DMS153 treated with DMSO at 0.1 percent for 48 hours (cell line): Measurements from ENCODE around the gene CXCR1.
A peak's percentile ranks its signal among the peaks of the same experiment; 100 is the strongest.
"Not testable (repeated sequence)": the region's sequence is repeated elsewhere in the genome, so short reads cannot be mapped to it uniquely, and the experiment has no call there.

Experiments used
- DNase-seq: peaks from one replicate; lab custom pipeline; 2025; ENCODE audit not compliant: unreplicated experiment; lab: John Stamatoyannopoulos, UW

CXCR1 gene

DNA sequence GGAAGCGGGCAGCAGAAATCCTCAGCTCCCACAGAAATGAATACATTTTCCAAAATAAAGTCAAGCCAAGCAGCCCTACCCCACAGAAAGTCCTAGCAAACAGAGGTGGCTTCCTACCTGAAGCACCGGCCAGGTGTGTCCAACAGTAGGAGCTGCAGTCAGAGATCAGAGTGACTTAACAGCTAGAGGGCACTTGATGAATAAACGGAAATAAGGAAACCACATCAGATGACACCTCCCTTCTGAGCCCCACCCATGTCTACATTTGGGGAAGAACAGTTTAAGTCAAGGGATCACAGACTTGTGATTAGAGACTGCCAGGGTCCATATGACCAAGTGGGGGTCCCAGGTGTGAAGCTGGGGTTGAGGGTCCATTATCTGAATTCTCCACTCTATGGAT is at the start of gene CXCR1:
CXCR1 (minus strand) TSS at position 172 of the 400 bp plus-strand sequence. CDS start 1,751 bp downstream, outside the sequence.
- DNase-seq, result no peak

DNA sequence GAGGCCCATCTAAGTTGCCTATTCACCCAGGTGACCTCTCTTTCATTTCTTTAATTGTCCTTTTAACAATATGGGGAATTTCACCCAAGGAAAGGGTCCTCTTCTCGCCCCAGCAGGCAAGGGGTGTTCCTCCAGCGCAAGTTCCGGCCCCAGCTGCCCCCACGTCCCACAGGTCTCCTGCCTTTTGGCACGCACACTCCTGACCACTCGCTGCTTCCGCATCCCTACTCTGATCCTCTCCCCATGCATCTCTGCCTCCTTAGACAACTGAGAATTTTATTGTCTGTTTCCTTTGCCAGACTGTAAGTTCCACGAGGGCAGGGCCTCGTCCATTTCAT is 49.5 kb upstream of the CXCR1 start:
- no peak for DNase-seq

DNA sequence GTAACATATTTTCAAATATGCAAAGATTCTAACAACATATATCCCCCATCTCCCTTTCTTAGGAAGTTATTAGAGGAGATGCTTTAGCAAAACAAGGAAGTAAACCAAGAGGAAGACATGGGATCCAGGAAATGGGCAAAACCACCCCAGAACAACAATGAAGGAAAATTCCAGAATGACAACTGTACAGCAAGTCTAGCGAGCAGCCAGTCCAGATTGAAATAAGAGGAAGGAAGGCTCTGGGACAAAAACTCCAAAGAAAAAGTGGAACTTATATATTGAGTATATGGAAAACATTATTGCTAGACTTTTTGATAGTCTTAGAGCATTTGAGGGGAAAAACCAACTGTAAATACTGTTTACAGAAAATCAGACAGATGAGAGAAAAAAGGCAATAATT is 47.4 kb upstream of the CXCR1 start:
- no peak for DNase-seq

DNA sequence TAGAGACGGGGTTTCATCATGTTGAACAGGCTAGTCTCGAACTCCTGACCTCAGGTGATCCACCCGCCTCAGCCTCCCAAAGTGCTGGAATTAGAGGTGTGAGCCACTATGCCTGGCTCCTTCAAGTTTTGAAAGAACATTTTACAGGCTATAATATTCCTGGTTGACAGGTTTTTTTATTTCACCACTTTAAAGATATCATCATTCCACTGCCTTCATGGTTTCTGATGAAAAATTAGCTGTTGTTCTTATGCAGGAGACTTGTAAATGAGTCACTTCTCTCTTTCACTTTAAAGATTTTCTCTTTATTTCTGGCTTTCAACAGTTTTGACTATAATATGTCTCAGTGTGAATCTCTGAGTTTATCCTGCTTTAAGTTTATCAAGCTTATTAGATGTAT is 42.3 kb upstream of the CXCR1 start:
- no peak for DNase-seq

- no peak for DNase-seq
Observed at GRCh38 chr2:218202266-218202665, 35.5 kb upstream of the CXCR1 start.

GRCh38 chr2:218196974-218197373 is 30.2 kb upstream of the CXCR1 start:
- DNase-seq, result no peak

DNA sequence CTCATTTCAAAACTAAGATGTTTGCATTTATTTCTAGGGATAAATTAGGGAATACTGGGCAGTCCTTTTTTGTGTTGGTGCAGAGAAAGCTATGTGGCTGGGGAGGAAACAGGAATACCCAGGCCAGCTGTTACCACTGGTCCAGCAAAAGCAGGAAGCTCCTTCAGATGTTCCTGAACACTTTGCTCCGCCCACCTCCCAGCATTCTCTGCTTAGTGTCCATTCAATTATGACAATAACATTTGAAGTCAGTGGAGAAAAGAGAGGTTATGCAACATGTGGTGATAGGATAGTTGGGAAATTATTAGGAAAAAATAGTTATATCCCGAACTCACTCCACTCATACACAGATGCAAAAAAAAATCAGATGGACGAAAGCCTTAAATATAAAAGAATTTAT is 28.1 kb upstream of the CXCR1 start:
- DNase-seq, result no peak

DNA sequence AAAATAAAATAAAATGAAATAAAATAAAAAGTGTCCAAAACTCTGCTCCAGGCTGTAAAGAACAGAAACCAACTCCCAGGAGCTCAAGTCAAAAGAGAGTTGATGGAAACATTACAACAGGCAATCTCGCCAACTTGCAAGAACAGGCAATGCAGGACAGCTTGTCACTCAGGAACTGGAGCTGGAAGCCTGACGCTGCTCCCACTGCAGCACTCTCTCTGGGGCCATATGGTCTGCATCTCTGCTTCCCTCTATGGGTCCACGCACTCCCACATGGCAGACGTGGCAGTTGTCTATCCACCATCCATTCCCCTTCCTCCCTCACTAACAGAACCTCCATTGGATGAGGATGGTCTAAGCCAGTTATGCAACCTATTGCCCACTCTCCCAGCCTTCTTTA is 26.9 kb upstream of the CXCR1 start:
- DNase-seq, result no peak

DNA sequence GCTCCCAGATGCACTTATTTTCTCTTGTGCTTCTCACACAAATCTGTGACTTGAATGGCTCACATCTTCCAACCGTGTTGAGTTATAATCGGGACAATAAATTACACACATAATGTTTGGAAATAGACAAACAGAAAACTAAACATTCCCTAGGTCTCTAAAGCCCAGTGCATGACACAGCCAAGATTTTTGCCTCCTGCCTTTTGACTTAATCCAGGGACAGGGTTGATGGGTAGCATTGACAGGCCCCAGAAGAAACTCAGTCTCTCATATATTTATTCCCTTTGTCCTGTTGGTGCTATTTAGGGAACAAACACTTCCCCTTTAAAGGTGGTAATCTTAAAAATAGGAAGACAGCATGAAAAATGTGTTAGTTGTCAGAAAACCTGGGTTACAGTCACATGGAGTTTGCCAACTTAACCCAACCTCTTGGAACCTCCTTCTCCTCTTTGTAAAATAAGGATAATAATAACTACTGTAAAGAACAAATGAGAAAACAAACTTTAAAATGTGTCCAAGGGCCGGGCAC is 26.2 kb upstream of the CXCR1 start:
- no peak for DNase-seq

DNA sequence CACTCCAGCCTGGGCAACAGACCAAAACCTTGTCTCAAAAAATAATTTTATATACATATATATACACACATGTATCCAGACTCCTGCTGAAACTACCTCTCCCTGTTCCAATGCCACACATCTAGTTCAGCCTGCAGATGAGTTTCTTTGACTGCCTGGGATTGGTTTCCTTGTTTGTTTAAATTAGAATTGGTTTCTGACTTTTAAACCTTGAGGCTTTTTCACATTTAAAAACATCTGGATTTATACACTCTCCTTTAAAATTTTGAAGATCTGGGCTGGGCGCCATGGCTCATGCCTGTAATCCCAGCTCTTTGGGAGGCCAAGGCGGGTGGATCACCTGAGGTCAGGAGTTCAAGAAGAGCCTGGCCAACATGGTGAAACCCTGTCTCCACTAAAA is 21.8 kb upstream of the CXCR1 start:
- DNase-seq, result no peak

DNA sequence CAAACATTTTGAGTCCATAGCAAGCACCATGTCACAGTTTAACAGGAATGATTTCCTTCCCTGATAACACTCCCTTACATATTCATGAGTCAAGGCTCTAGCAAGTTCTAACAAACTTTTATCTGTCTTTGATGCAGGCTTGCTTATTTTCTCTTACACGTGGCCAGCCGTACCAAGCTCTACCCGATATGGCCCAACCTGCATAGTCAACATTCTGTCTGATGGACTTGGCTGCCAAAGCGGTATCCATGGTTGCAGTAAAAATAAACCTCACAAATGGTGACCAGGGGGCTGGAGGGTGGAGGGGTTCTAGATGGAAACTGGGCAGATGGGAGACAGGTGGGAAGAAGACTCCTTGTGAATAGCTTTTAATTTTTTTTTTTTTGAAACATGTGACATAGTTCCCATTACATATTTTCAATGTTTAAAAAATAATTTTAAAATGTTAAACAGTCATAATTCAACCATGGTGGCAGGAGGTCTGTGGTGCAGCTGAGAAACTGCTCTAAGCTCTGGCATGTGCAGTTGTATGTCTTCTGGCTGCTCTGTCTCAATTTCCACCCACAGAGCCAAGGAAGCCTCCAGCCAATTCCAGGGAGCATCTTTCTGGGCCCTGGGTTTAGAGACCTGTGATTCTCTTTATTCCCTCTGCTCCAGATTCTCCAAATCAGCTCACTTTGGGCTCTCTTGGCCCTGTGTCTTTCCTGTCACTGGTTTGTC is 20.7 kb upstream of the CXCR1 start:
- DNase-seq, result no peak

GRCh38 chr2:218186876-218187275 is 20.1 kb upstream of the CXCR1 start:
- DNase-seq, result no peak

DNA sequence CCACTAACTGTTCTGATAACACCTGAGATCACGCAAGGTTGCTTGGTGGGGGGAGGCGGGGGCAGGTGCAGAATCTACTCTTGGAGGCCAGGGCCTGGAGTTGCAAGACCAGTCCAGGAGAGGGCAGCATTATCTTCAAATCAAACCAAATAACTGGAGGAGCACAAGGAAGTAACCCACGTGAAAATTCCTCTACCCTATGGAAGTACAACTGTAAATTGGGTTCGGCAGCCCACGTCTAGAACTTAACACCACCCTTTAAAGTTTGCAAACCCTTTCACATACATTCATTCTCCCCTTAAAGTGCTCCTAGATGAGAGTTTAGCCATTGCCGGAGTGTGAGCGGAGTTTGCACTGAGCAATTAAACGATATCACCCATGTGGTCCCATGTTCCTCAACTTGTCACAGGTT is 19.6 kb upstream of the CXCR1 start:
- peak; percentile 50 for DNase-seq

GRCh38 chr2:218184331-218184730 is 17.6 kb upstream of the CXCR1 start:
- no peak for DNase-seq

DNA sequence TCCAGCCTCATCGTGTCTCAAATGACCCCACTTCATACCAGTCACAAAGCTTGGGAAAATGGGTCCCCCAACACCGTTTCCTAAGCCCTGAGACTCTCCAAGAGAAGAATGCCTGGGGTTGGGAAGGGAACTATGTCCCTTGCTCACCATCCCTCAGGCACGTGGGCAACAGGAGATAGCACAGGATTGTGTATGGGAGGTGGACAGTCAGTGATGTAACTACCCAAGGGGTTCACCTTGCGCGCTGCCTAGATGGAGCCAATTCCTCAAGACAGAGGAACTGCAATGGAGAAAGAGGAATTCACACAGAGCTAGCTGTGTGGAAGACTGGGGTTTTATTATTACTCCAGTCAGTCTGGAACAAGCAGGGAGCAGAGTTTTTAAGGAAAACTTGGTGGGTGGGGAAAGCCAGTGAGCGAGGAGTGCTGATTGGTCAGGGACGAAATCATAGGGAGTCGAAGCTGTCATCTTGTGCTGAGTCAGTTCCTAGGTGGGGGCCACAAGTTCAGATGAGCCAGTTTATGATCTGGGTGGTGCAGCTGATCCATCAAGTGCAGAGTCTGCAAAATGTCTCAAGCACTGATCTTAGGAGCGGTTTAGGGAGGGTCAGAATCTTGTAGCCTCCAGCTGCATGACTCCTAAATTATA is 13.8 kb upstream of the CXCR1 start:
- no peak for DNase-seq

- no peak for DNase-seq
Observed at GRCh38 chr2:218179782-218180181, 13.0 kb upstream of the CXCR1 start.

DNA sequence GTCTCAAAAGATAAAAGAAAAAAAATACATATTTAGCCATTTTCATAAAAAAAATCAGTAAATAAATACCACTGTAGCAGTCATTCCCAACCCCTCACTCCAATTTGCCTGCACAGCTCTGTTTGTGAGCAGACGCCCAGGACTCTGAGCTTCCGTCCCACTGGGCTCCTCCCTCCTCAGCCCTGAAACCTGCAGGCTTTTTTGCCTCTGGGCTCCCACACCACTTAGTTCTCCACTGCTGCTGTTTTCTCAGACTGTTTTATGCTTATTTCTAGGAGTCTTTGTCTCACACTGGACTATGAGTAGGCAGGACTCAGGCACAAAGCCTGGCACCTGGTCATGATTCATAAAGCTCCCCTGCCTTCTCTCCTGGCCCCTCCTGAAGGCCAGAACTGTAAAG is 6.1 kb upstream of the CXCR1 start:
- no peak for DNase-seq

DNA sequence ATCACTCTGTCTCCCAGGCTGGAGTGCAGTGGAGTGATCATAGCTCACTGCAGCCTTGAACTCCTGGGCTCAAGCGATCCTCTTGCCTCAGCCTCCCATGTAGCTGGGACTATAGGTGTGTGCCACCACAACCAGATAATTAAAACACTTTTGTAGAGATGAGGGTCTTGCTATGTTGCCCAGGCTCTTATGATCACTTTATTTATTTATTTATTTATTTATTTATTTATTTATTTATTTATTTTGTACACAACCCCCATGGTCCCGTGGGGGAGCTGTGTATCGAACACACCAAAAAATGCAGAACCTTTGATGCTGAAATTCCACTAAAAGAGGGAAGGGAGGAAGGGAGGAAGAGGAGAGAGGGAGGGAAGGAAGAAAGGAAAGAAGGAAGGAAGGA is 5.0 kb upstream of the CXCR1 start:
- not testable (repeated sequence) for DNase-seq

- DNase-seq, result no peak
Observed at GRCh38 chr2:218169757-218170546, 3.2 kb upstream of the CXCR1 start.

DNA sequence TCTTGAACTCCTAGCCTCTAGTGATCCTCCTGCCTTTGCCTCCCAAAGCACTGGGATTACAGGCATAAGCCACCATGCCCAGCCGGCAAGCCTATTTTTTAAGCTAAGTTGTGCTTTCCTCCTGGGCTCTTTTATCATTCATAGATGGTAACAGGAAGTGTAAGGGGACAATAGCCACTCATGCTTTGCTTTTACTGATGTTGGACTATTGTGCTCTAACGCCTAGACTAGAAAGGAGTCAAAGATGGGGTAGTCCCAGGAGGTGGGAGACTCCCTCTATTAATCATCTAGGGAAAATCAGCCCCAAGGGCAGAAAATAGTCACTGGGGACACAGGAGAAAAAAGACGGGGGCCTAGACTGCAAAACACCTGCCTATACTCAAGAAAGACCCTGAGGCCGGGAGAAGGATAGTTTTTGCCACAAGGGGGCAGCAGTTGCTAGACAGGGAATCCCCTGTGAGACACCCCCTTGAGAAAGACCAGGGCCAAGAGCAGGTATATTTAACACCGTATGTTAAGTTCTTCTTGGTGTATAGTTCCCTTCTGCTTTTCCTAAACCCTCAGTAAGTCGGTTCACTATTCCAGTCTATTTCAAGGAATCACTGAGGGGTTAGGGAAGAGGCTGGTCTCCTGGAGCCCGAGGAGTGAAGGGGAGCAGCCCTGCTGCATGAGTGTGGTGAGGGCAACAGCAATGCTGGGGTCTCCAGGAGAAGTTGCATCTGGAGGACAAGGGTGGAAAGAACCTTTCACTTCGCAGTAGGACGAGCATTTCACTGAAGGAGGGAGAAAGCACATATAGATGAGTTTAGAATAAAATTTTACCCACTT is 2.1 kb upstream of the CXCR1 start:
- peak; percentile 4 for DNase-seq

DNA sequence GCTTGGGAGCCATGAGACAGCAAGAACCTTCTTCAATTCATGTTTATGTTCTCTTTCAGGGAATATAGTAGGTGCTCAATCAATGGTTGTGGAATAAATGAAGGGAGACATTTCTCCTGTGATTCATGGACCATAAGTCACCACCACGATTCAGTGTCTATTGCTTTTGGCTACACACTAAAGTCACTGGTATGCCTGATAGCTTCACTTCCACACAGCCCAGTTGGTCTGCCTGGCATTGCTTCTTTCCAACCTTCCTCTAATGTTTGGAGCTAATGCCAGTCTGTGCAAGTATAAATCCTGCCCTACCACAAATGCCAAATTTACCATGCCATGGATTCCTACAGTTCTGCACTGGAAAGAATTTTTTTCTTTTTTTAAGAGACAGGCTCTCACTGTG is 1.3 kb upstream of the CXCR1 start:
- no peak for DNase-seq
